HG03280 (cell line): ENCODE measurements around the gene TMEM45A.
"Not testable (repeated sequence)": the region's sequence is repeated elsewhere in the genome, so short reads cannot be mapped to it uniquely, and the experiment has no call there.

ENCODE experiments used
- ATAC-seq: cut with Tn5 transposase; IDR thresholded peaks from one replicate; pipeline ENCODE4 v1.9.1; 2021; ENCODE audit warnings: mild to moderate bottlenecking, moderate library complexity; ENCODE audit not compliant: unreplicated experiment

Gene TMEM45A

DNA sequence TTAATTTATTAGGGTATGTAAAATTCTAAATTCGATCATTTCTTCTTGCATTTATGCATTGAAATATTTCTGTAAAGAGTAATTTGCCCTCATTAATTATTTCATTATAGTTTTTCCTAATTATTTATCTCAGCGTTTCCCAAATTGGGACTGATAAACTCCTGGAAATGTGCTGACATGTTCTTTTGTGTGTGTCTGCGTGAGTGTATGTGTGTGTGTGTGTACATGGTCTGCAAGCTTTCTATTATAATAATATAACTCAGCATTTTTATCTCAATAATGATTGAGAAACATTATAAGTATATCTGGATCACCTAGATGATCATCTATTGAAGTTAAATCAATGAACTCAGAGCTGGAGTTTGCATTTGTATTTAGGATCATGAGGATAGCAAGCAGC, 38.7 kb downstream of the TMEM45A start:
- ATAC-seq, result no peak

DNA sequence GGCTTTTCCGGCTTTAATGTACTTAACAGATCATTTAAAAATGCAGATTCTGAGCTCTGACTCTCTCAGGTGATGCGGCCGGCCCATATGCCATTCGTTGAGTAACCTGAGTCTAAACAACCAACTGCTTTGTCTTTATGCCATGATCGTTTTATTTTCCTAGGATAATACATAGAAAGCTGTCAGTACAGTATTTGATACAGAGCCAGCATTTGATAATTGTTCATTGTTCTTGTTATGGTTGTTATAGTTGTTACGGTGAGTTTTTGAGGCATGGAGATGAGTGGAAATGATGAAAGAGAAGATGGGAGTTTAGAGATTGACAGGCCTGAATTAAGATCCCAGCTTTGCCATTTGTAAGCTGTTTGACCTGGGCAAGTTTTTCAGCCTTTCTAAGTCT, 40.0 kb downstream of the TMEM45A start:
- no peak for ATAC-seq

DNA sequence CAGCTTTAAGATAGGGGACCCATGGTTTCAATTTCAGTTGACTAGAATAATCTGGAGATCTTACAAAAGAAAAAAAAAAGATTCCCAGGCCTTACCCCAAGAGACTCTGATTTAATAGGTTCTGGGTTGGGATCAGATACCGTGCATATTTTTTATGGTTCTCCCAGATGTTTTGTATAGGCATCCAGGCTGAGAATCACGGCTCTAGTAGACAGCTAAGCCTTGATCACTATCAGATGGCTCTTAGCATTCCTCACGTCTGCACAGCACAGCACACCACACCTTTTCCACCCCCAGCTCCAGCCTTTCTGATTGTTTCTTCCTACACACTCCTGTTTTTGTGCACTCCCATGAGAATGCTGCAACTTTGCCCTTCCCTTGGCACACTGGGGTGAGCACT, 40.8 kb downstream of the TMEM45A start:
- ATAC-seq, result no peak

GRCh38 chr3:100535610-100535943, 43.2 kb downstream of the TMEM45A start:
- ATAC-seq, result no peak

DNA sequence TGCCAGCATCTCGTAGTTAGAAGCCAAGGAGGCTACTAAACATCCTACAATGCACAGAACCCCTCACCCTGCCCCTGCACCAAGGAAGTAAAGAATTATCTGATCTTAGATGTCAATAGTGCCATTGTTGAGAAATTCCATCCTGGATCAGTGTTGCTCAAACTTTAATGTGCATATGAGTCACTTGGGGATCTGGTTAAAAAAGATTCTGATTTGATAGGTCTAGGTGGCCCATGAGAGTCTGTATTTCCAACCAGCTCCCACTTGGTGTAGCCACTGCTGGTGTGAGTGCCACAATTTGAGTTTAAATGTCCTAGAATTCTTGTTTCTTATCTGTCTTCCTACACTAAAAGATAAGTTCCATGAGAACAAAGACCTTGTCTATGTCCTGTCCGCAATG, 43.7 kb downstream of the TMEM45A start:
- no peak for ATAC-seq

DNA sequence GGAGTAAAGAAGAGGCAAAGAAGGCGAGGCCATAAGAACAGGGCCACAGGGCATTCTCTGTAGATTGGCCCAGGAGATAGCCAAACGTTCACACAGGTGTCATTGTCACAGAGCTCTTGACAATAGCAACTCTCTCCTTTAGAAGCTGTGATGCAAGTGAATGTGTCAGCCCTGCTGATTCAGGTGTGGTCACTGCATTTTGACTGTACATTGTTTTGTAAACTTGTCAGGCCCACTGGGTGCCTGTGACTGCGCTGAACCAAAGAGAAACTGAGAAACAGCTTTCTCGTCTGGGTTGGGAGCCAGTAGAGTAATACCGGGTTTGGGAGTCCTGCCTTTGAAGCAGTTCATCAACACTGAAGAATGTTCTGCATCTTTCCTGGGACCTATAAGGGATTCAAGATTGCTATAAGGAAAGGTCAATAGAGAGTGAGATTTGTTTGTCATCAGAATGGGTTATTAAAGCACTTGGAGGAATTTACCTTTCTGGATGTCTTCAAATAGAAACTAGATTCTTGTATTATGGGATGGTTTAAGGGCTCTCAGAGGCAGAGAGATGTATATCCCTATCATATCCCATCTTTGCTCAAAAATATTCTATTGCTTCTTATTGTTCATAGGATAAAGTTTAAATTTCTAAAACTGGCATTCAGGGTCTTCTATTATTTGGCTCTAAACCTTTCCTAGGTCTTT, 45.4 kb downstream of the TMEM45A start:
- peak; percentile 63 for ATAC-seq

DNA sequence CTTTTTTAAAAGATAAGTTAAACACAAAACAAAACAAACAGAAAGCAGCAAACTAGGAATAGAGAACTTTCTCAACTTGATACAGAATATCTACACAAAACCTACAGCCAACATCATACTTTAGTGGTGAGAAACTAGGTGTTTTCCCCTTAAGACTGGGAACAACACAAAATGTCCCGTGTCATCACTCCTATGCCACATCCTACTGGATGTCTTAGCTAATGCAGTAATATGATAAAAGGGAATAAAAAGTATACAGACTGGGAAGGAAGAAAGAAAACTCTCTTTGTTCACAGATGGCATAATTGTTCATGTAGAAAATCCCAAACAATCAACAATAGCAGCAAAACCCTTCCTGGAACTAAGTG, 45.9 kb downstream of the TMEM45A start:
- no peak for ATAC-seq

DNA sequence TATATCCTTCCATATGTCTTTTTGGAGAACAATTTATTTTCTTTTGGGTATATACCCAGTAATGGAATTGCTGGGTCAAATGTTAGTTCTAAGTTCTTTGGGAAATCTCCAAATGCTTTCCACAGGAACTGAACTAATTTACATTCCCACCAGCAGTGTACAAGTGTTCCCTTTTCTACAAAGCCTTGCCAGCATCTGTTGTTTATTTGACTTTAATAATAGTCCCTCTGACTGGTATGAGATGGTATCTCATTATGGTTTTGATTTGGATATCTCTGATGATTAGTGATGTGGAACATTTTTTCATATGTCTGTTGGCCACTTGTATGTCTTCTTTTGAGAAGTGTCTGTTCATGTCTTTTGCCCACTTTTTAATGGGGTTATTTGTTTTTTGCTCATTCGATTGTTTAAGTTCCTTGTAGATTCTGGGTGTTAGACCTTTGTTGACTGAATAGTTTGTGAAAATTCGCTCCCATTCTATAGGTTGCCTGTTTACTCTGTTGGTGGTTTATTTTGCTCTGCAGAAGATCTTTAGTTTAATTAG, 48.4 kb downstream of the TMEM45A start:
- no peak for ATAC-seq

- not testable (repeated sequence) for ATAC-seq
These were observed 49.0 kb downstream of the TMEM45A start for GRCh38 chr3:100541428-100541827.

DNA sequence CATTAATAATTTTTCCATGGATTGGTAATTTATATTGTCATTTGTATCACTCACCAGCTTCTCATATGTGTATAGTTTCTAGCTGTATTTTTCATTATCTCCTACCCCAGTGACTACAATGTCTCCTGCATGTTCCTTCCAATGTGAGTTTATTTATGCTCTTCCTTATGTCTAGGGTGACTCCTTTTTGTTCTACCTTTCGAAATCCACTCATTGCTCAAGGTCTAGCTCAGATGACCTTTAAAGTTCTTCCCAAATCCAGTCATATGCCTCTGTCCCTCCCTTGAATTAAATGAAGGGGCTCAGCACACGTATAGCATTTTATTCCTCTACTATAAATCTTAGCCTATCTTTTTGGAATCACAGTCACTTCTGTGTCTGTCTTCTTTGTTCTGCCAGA, 53.0 kb downstream of the TMEM45A start:
- ATAC-seq, result no peak

DNA sequence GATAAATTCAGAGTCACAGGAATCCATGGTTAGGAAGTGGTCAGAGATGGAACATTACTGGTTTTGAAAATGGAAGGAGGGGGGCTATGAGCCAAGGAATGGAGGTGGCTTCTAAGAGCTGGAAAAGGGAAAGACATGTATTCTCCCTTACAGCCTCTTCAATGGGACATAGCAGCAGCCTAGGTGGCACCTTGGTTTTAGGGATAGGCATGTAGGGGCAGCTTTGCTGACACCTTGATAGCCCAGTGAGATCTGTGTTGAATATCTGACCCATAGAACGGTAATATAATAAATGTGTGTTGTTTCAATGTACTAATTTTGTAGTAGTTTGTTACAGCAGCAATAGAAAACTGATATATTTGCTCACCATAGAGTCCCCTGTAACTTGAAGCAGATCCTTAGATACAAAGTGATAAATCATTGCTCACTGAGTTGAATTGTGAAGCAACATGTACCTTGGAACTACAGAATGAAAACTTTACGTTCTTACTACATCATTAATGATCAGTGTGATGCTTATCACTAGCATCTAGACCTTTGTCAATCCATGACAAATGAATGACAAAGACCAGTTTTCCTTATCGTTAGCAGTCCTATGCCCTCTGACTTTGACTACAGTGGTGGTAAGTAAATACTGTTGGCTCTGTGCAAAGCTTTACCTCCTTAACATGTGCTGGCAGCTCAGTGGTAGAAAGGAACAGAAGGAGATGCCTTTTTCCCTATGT, 53.8 kb downstream of the TMEM45A start:
- no peak for ATAC-seq

- no peak for ATAC-seq
These were observed 55.6 kb downstream of the TMEM45A start for GRCh38 chr3:100548053-100548452.

DNA sequence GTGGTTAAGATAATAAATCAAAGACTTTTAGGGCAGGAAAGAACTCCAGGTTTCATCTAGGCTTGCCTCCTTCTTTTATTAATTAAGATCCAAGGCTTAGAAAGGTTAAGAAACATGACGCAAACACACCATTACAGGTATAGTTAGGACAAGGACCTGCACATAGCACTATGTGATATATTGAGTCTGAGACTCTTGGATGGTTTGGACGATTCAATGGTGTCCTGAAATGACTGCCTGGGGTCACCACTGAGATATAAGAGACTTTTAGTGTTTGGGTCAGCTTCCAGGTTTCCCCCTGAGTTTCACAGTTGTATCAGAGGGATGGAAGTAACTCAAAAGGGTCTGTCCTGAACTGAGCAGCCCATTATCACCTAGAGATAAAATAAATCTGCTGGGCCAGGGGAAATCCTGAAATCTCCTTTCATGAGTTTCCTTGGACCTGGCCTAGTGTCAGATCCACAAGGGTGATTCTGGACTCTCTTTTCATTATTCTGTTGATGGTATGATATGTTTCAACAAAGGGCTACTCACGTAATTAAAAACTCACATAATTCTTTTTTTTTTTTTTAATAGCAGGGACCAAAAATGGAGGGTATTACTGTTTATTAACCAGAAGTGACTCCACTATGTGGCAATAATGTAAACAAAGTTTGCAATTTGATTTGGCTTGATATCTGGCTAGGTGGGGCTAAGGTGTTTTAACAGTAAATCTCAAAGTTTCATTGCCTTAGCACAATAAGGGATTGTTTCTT, 61.4 kb downstream of the TMEM45A start:
- ATAC-seq, result no peak

DNA sequence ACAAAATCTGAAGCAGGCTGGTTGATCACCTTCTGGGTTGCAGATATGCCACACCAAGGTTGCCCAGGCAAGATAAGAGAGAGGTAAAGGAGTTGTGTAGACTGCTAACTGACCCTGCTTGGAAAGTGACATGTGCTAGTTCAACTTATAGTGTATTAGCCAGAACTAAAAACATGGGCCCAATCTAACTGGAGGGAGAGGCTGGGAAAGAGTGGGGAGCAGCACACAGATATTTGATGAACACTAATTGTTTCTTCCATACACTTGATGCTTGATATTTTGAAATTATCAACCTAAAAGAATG, 61.9 kb downstream of the TMEM45A start:
- ATAC-seq, result no peak

- no peak for ATAC-seq
These were observed 64.4 kb downstream of the TMEM45A start for GRCh38 chr3:100556673-100557310.

DNA sequence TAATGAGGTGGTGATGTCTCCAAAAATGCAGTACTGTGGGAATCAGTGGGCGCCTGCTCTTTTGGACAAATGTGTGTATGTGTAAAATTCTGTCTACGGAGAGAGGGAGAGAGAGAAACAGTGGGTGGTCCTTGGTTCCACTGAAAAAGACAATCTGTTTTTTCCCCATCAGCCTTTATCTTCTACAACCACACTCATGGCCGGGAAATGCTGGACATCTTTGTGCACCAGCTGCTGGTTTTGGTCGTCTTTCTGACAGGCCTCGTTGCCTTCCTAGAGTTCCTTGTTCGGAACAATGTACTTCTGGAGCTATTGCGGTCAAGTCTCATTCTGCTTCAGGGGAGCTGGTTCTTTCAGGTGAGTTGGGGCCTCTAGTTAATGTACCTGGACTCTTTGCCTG, 65.8 kb downstream of the TMEM45A start:
- no peak for ATAC-seq

DNA sequence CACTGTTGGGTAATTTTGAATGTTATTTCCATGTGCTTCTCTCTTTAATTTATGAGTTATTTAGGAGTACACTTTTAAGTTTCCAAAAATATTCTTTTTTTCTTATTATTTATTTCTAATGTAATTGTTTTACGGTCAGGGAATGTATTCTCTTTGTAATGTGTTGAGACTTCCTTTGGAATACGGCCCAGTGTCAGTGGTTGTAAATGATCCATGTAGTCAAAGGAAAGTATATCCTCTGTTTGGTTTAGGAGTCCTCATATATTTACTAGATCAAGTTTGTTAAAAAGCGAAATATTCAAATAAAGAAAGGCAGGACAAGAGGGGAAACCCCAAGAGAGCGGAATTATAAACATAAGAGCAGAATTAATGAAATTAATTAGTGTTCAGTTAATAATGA, 68.0 kb downstream of the TMEM45A start:
- ATAC-seq, result no peak

DNA sequence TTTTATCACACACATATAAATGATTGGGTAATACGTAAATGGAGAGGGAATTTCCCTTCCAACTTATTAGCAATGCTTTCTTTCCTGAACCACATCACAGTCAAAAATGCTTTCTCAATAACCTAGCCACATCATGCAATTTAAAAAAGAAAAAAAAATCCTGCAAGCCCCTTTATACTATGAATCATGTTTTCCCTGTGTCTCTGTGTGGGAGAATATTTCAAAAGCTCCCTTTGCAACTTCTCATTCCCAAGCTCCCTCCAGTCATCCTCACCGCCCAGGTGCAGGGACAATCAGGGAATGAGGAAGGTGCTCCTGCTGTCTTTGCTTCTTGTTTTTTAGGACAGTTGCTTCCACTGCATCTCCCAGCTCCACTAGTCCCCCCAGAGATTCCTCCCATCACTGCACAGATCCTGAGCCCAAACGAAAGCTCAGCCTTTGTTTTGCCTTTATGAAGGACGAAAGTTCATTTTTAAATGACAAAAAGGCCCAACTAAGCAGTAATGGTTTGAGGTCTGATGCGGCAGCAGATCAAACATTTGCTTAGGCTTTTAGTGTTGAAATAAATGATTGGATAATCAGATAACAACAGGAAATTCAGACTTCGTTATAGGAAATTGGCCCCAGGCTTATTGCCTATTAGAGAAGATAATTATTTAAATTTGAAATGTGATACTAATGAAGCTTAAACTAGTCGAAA, 69.2 kb downstream of the TMEM45A start:
- no peak for ATAC-seq

DNA sequence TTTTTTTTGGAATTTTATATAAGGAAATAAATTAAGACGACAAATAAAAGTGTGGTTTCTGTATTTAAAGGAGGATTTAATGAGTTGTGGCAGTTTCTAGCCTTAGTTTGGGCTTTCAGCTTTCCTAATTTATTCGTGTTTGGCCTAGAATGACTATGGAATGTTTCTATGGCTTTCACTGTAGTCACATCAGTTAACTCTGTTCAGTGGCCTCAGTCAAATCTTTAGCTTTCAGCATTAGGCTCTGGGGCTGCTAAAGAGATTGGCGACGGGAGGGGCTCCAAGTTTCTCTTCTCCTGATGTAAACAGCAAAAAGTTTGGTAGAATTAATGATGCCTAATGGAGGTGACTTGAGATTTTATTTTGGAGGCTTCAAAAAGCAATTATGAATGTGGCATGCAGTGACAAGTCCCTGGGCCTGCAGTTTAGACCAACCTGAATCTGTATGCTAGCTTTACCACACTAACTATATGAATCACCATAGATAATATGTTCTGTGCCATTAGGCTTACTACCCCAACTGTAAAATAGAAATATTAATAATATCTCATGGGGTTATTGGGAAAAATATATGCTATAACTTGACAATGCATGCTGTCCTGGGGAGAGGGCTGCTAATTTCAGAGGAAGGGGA, 69.9 kb downstream of the TMEM45A start:
- ATAC-seq, result no peak

GRCh38 chr3:100563228-100563627, 70.8 kb downstream of the TMEM45A start:
- ATAC-seq, result no peak
